GM12892 (cell line): ENCODE data around the gene PLA2G1B.

Experiments used
- POLR2A ChIP-seq: IDR thresholded peaks from 2 replicates; pipeline ENCODE4 v1.6.1; 2011; ENCODE audit warnings: low read depth, low read length, control low read depth
- POLR2AphosphoS5 ChIP-seq: IDR thresholded peaks from 2 replicates; pipeline ENCODE4 v1.6.1; 2011; ENCODE audit warnings: low read depth, low read length, control low read depth

DNA sequence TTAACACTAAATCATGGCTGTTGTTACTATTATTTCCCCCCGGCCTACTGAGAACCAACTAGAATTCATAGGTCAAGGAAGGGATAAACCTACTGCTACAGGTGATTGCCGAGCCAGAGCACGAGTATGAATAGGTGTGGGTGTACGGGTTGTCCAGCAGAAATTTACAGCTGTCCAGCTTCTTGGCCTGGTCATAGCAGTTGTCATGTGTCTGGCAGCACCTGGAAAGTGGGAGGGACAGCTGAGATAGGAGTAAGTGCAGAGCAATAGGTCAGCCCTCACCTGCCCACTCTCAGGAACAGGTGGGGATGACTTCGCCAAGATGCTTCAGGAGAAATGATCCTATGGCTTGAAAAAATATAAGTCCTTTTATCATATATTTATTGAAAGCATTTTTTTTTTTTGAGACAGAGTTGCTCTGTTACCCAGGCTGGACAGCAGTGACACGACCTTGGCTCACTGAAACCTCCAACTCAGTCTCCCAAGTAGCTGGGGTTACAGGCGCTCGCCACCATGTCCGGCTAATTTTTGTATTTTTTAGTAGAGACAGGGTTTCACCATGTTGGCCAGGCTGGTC lies 2.6 kb downstream of the PLA2G1B start:
- no peak for TF ChIP-seq POLR2A
- TF ChIP-seq POLR2AphosphoS5: no peak
